Right lobe of liver (tissue), 6 donors: Measurements from ENCODE around the gene RRP1. TPM values are rescaled to one million over a fixed set of nuclear protein-coding genes. Genes with fewer than 3 reads are reported as not detected.

Experiments
- ATAC-seq, 4 donors: fragments of 200-7000 bp; cut with Tn5 transposase; one replicate each; pipeline ENCODE4 v1.9.1; 2020; ENCODE audit warnings: mild to moderate bottlenecking in 4 of 4, moderate library complexity in 4 of 4
- DNase-seq, 3 donors: peaks; one replicate each; pipeline ENCODE4 v3.0.0-alpha.2; 2020
- H3K27ac ChIP-seq, 3 donors: fragments of 200-600 bp; one replicate each; pipeline ENCODE4 v1.8.0; 2022
- H3K27me3 ChIP-seq, 2 donors: fragments of 200-600 bp; one replicate each; pipeline ENCODE4 v1.8.0; 2022
- H3K36me3 ChIP-seq, 4 donors: fragments of 200-600 bp; sonication (generic) in 1 of 4; one replicate each; pipeline versions ENCODE4 v1.5.1 to v1.8.0; 2017 to 2022; ENCODE audit warnings: control low read depth in 1 of 4
- H3K4me1 ChIP-seq, 4 donors: fragments of 200-600 bp; sonication (generic) in 1 of 4; one replicate each; pipeline versions ENCODE4 v1.5.1 to v1.8.0; 2017 to 2022; ENCODE audit warnings: control low read depth in 1 of 4
- H3K4me3 ChIP-seq, 3 donors: fragments of 200-600 bp; one replicate each; pipeline ENCODE4 v1.8.0; 2022
- H3K9me3 ChIP-seq, 4 donors: fragments of 200-600 bp; sonication (generic) in 1 of 4; one replicate each; pipeline versions ENCODE4 v1.5.1 to v1.8.0; 2017 to 2022; ENCODE audit warnings: control low read depth in 1 of 4
- POLR2A ChIP-seq: fragments of 450-650 bp; IDR thresholded peaks from one replicate; pipeline ENCODE4 v1.6.1; 2017; ENCODE audit warnings: antibody characterized with exemption, mild to moderate bottlenecking
- WGBS: methylation state at CpG from one replicate; pipeline ENCODE4 v1.1.6; 2018; ENCODE audit warnings: low coverage, low lambda C conversion rate; ENCODE audit not compliant: insufficient coverage; ENCODE audit errors: missing lambda C conversion rate; 5-methylcytosine and 5-hydroxymethylcytosine counted together
- intact Hi-C, 2 donors: fragments of 100-400 bp; cut with DNase I; formaldehyde crosslinking; loops; one replicate each; pipeline versions ENCODE4 v1.11.2 to v1.14.1; 2022
- total RNA-seq, 6 experiments: library from RNA; depleted of rRNA in 2 of 6; stranded (reverse); fragments of >200 nt in 2 of 6; fragmentation: NEBNext Ultra II Directional in 3 of 6; extraction: Animal tissue kit (Norgen Biotek cat#: 25700) in 3 of 6; gene quantifications; one replicate each; pipeline versions ENCODE4 v1.1.0 to v1.2.4, GENCODE V29; 2016 to 2023
- TF ChIP-seq, protein P1 (sequence below), 4 donors: fragments of 200-600 bp in 3 of 4; fragments of 450-650 bp in 1 of 4; IDR thresholded peaks; one replicate each; pipeline versions ENCODE4 v1.5.1 to v1.8.0; 2016 to 2022; ENCODE audit warnings: antibody characterized with exemption in 4 of 4, mild to moderate bottlenecking in 2 of 4
- donor health status: DM: no; HTN: yes; CAD: no.
- donor health status: DM: no; HTN: no; CAD: no.
- donor health status: DM: no; HTN: no; CAD: no.
- donor health status: DM: no; HTN: yes; CAD: no.
- donor health status: DM: no; HTN: yes; CAD: no.

The RRP1 gene
- total RNA-seq, 6 experiments from 2014 or later = 8.8 to 25.1 (median 12.9) TPM

DNA sequence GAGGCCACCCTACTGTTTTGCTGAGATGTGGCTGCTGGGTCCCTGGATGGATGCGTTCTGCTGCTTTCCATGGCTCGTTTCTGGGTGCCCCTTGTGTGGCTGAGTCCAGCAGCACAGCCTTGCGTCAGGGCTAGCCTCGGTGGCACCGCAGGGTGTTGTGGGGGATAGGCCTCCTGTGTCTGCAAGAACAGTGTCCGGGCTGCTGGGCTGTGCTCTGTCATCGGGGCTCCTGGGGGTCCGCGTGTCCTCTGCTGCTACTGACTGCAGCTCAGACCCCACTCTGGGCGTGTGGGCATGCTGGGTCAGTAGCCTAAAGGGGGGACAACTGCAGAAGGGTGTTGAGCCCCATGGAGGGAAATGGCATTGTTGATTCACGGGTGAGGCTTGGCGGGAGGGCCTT lies 4.9 kb downstream of the RRP1 start:
- TF ChIP-seq, protein P1, sequence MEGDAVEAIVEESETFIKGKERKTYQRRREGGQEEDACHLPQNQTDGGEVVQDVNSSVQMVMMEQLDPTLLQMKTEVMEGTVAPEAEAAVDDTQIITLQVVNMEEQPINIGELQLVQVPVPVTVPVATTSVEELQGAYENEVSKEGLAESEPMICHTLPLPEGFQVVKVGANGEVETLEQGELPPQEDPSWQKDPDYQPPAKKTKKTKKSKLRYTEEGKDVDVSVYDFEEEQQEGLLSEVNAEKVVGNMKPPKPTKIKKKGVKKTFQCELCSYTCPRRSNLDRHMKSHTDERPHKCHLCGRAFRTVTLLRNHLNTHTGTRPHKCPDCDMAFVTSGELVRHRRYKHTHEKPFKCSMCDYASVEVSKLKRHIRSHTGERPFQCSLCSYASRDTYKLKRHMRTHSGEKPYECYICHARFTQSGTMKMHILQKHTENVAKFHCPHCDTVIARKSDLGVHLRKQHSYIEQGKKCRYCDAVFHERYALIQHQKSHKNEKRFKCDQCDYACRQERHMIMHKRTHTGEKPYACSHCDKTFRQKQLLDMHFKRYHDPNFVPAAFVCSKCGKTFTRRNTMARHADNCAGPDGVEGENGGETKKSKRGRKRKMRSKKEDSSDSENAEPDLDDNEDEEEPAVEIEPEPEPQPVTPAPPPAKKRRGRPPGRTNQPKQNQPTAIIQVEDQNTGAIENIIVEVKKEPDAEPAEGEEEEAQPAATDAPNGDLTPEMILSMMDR (IDR thresholded peaks at IDR 0.05) = no peak
- TF ChIP-seq POLR2A = no peak
- peaks cover 0 to 61% (median 30%) of the 10 kb centered on the region in 4 donors for H3K36me3 ChIP-seq
- peaks cover 0 to 12% (median 5%) of the 10 kb centered on the region in 4 donors for H3K4me1 ChIP-seq
- no peak overlapping the region for H3K27ac ChIP-seq
- H3K27me3 ChIP-seq = no peaks in the 10 kb centered on the region
- H3K4me3 ChIP-seq = no peak overlapping the region
- 50% methylated on average over 2 of the region's 12 CpGs for WGBS
- ATAC-seq = no peak
- H3K9me3 ChIP-seq = no peaks in the 10 kb centered on the region
- intact Hi-C loops = no loop called here
- no peak for DNase-seq

DNA sequence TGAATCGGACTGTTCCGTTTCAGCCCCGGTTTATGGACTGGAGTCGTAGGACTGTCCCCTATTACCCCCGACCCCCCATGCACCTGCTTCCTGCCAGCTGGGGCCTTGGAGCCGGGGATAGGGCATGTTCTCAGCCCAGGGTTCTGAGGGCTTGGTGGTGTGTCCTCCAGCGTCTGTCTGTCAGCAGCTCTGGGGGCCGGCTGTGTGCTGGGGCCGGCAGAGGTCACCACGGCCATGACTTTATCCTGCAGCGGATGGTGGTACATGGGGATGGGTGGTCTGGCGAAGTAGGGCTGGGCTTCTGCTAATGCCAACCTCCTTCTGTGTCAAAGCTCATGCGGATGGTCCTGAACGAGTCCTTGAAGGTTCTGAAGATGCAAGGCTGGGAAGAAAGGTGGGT lies 5.5 kb downstream of the RRP1 start:
- H3K9me3 ChIP-seq = no peaks in the 10 kb centered on the region
- H3K36me3 ChIP-seq = peaks cover 0 to 64% (median 30%) of the 10 kb centered on the region in 4 donors
- intact Hi-C loops = no loop called here
- H3K4me1 ChIP-seq = peaks cover 0 to 12% (median 5%) of the 10 kb centered on the region in 4 donors
- ATAC-seq (no peak), DNase-seq (no peak)
- 83% methylated on average over 7 of the region's 14 CpGs for WGBS
- no peak for TF ChIP-seq POLR2A
- TF ChIP-seq, protein P1 (IDR thresholded peaks at IDR 0.05) = no peak
- H3K27me3 ChIP-seq = no peaks in the 10 kb centered on the region
- H3K27ac ChIP-seq = no peak overlapping the region
- no peak overlapping the region for H3K4me3 ChIP-seq

DNA sequence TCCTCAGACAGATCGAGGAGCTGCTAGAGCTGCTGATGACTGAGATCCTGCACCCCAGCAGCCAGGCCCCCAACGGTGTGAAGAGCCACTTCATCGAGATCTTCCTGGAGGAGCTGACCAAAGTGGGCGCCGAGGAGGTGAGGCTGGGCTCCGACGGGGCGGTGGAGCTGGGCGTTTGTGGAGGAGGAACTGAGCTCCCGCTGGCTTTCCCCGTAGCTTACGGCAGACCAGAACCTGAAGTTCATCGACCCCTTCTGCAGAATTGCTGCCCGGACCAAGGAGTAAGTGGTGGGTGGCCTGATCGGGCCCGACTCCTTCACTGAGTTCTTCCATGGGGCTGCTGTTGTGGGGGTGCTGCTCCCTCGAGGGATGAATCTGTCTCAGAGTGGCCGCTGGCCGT lies 8.0 kb downstream of the RRP1 start:
- intact Hi-C loops = no loop called here
- 68% methylated on average over 10 of the region's 19 CpGs for WGBS
- Histone ChIP-seq H3K27ac (no peak overlapping the region), H3K4me1 (no peaks in the 10 kb centered on the region), H3K27me3 (no peaks in the 10 kb centered on the region), H3K36me3 (peaks cover 0 to 78% (median 29%) of the 10 kb centered on the region in 4 donors), H3K4me3 (no peak overlapping the region), H3K9me3 (no peaks in the 10 kb centered on the region)
- TF ChIP-seq, protein P1 (IDR thresholded peaks at IDR 0.05) = no peak
- TF ChIP-seq POLR2A = no peak
- ATAC-seq (no peak), DNase-seq (no peak)

DNA sequence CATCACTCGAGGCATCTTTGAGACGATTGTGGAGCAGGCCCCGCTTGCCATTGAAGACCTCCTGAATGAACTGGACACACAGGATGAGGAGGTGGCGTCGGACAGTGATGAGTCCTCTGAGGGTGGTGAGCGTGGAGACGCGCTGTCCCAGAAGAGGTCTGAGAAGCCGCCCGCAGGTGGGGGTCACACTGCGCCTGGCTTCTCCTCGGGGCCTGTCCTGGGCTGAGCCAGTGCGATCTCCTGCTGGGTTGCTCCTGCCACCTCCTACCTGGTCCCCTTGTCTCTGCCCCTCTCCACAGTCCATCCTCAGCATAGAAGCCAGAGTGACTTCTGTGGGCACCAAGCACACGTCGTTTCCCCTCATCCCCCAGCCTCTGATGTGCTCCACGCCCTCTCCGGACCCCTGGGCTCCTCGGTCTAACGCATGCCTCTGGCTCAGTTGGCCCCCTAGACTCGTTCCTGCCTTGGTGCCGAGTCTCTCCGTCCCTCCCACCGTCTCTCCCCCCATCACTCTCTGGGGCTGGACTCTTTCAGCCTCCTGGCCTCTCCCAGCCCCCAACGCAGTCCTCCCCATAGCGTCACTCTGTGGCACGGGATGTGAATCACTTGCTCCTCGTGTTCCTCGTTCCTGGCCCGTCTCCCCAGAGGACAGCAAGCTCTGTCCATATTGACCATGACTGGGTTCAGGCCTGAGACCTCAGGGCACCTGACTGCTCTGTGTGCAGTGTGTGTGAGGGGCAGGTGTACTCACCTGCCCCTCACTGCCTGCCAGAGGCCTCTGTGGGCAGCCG lies 8.7 kb downstream of the RRP1 start:
- ATAC-seq (no peak), DNase-seq (no peak)
- Histone ChIP-seq H3K27ac (no peak overlapping the region), H3K27me3 (no peaks in the 10 kb centered on the region), H3K4me1 (no peaks in the 10 kb centered on the region), H3K36me3 (peaks cover 0 to 73% (median 26%) of the 10 kb centered on the region in 4 donors), H3K9me3 (no peaks in the 10 kb centered on the region), H3K4me3 (no peak overlapping the region)
- TF ChIP-seq, protein P1 (IDR thresholded peaks at IDR 0.05) = no peak
- TF ChIP-seq POLR2A = no peak
- 80% methylated on average over 8 of the region's 30 CpGs for WGBS
- intact Hi-C loops = no loop called here
